PC-3 (cell line): Measurements from ENCODE around the gene IL3. TPM values are rescaled to one million over a fixed set of nuclear protein-coding genes. Genes with fewer than 3 reads are reported as not detected.

Experiments
- ATAC-seq: fragments of 200-7000 bp; cut with Tn5 transposase; 2 replicates; pipeline ENCODE4 v1.9.1; 2020; ENCODE audit warnings: mild to moderate bottlenecking, moderate library complexity
- BruUV-seq: library from RNA; stranded (reverse); fragments of 400-500 nt; replicated peaks from 2 replicates; lab custom pipeline; 2021; lab: Mats Ljungman, UMichigan
- CTCF ChIA-PET: fragments of 300-600 bp; sonication (Branson Sonifier 250); formaldehyde crosslinking; loops from one replicate; lab custom pipeline; 2022; ENCODE audit warnings: antibody characterized with exemption; lab: Charles Lee
- POLR2A ChIA-PET: fragments of 300-600 bp; sonication (Branson Sonifier 250); formaldehyde crosslinking; loops from one replicate; lab custom pipeline; 2022; ENCODE audit warnings: antibody characterized with exemption; ENCODE audit not compliant: unreplicated experiment; lab: Charles Lee
- DNase-seq: peaks from one replicate; pipeline ENCODE4 v3.0.0-alpha.2; 2015
- H2AFZ ChIP-seq: fragments of 300-600 bp; sonication (generic); 2 replicates; pipeline ENCODE4 v1.6.0; 2016; ENCODE audit warnings: antibody characterized with exemption, low read length
- H3F3A ChIP-seq: fragments of 300-600 bp; sonication (generic); one replicate; pipeline ENCODE4 v1.6.0; 2017; ENCODE audit warnings: antibody characterized with exemption, low read length, control low read depth, mild to moderate bottlenecking; ENCODE audit not compliant: unreplicated experiment
- H3K27ac ChIP-seq: fragments of 300-600 bp; sonication (generic); 2 replicates; pipeline ENCODE4 v1.5.1; 2016; ENCODE audit warnings: mild to moderate bottlenecking, low read length
- H3K27me3 ChIP-seq: fragments of 300-600 bp; sonication (generic); 2 replicates; pipeline ENCODE4 v1.6.1; 2016; ENCODE audit warnings: low read length, mixed read lengths
- H3K36me3 ChIP-seq: fragments of 300-600 bp; sonication (generic); 2 replicates; pipeline ENCODE4 v1.6.1; 2016; ENCODE audit warnings: low read depth, mixed run types, low read length, mixed read lengths
- H3K4me1 ChIP-seq: fragments of 300-600 bp; sonication (generic); 2 replicates; pipeline ENCODE4 v1.5.1; 2016; ENCODE audit warnings: low read length; ENCODE audit not compliant: insufficient read depth
- H3K4me2 ChIP-seq: fragments of 300-600 bp; sonication (generic); 2 replicates; pipeline ENCODE4 v1.6.0; 2016; ENCODE audit warnings: low read length
- H3K4me3 ChIP-seq: fragments of 300-600 bp; sonication (generic); 2 replicates; pipeline ENCODE4 v1.5.1; 2016; ENCODE audit warnings: mild to moderate bottlenecking, low read length, mixed read lengths
- H3K79me2 ChIP-seq: fragments of 300-600 bp; sonication (generic); 2 replicates; pipeline ENCODE4 v1.6.1; 2017; ENCODE audit warnings: low read length, mixed read lengths
- H3K9ac ChIP-seq: fragments of 300-600 bp; sonication (generic); 2 replicates; pipeline ENCODE4 v1.6.0; 2016; ENCODE audit warnings: mild to moderate bottlenecking, low read length
- H3K9me2 ChIP-seq: fragments of 300-600 bp; sonication (generic); replicated peaks from 2 replicates; pipeline ENCODE4 v1.6.1; 2016; ENCODE audit warnings: mixed run types, low read length, mixed read lengths
- H3K9me3 ChIP-seq: fragments of 300-600 bp; sonication (generic); 2 replicates; pipeline ENCODE4 v1.6.1; 2016; ENCODE audit warnings: low read length, mixed read lengths
- H4K20me1 ChIP-seq: fragments of 300-600 bp; sonication (generic); 2 replicates; pipeline ENCODE4 v1.6.1; 2016; ENCODE audit warnings: low read length, mixed read lengths
- EZH2 ChIP-seq: fragments of 300-600 bp; sonication (generic); IDR thresholded peaks from one replicate; pipeline ENCODE4 v1.6.1; 2017; ENCODE audit warnings: antibody characterized with exemption, mild to moderate bottlenecking, low read length; ENCODE audit not compliant: unreplicated experiment
- EZH2phosphoT487 ChIP-seq: fragments of 300-600 bp; sonication (generic); IDR thresholded peaks from 2 replicates; pipeline ENCODE4 v1.6.1; 2018; ENCODE audit warnings: mild to moderate bottlenecking, antibody characterized with exemption, low read length, borderline replicate concordance
- intact Hi-C: fragments of 100-400 bp; cut with micrococcal nuclease; formaldehyde crosslinking; loops from 2 replicates; pipeline ENCODE4 v1.9.0; 2023
- total RNA-seq: library from RNA; depleted of rRNA; stranded (reverse); fragments of >200 nt; gene quantifications from 2 replicates; pipeline ENCODE4 v1.2.3, GENCODE V29; 2014
- TF ChIP-seq, protein P1 (sequence below): fragments of 300-600 bp; sonication (generic); conservative IDR thresholded peaks from 2 replicates; pipeline ENCODE4 v1.5.1; 2017; ENCODE audit warnings: antibody characterized with exemption, low read depth, mild to moderate bottlenecking, low read length

The IL3 gene
- total RNA-seq, 1 experiment from 2014 or later: not detected

DNA sequence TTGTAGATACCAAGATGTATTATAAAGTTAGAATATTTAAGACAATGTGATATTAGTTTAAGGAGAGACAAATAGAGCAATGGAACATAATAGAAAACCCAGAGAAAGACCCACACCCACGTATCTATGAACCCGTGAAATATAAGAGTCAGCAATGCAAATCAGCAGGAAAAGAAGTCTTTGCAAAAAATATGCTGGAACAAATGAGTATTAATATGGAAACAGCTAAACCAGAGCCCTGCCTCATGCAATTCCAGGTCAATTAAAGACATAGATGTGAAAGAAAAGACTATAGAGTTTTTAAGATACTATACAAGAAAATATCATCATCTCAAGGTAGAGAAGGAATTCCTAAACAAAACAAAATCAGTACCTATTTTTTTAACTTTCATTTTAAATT lies 23.1 kb upstream of the IL3 start:
- ChIA-PET CTCF (no interaction called here), POLR2A (no interaction called here)
- Histone ChIP-seq H3K4me3 (no peak overlapping the region), H3K36me3 (no peaks in the 10 kb centered on the region), H3K9me3 (no peaks in the 10 kb centered on the region), H3K4me2 (no peak overlapping the region), H3F3A (no peaks in the 10 kb centered on the region), H3K9me2 (no peaks in the 10 kb centered on the region), H4K20me1 (no peaks in the 10 kb centered on the region), H3K79me2 (no peaks in the 10 kb centered on the region), H3K27ac (no peak overlapping the region), H2AFZ (no peak overlapping the region), H3K9ac (no peak overlapping the region), H3K27me3 (peaks cover 13% of the 10 kb centered on the region), H3K4me1 (no peaks in the 10 kb centered on the region)
- intact Hi-C loops: no loop called here
- BruUV-seq: no TSS peak
- DNase-seq (no peak), ATAC-seq (no peak)
- TF ChIP-seq EZH2phosphoT487 (no peak), EZH2 (no peak)
- TF ChIP-seq, protein P1, sequence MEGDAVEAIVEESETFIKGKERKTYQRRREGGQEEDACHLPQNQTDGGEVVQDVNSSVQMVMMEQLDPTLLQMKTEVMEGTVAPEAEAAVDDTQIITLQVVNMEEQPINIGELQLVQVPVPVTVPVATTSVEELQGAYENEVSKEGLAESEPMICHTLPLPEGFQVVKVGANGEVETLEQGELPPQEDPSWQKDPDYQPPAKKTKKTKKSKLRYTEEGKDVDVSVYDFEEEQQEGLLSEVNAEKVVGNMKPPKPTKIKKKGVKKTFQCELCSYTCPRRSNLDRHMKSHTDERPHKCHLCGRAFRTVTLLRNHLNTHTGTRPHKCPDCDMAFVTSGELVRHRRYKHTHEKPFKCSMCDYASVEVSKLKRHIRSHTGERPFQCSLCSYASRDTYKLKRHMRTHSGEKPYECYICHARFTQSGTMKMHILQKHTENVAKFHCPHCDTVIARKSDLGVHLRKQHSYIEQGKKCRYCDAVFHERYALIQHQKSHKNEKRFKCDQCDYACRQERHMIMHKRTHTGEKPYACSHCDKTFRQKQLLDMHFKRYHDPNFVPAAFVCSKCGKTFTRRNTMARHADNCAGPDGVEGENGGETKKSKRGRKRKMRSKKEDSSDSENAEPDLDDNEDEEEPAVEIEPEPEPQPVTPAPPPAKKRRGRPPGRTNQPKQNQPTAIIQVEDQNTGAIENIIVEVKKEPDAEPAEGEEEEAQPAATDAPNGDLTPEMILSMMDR: no peak

DNA sequence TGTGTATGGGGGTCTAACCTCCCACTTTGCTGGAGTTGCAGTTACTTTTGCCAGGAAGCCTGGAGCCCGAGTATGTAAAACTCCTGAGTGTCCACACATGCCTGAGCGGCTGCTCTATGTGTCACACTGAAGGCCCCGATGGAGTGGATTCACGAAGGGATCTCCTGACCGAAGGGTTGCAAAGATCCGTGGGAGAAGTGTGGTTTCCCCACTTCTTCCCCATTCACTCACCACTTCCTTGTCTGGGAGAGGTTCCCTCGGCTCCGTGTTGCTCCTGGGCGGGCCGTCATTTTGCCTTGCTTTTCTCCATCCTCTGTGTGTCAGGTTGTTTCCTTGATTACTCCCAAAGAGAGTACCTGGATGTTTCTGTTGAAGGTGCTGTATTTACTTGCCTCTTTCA lies 16.2 kb upstream of the IL3 start:
- Histone ChIP-seq H3K4me3 (no peak overlapping the region), H3K9me3 (no peaks in the 10 kb centered on the region), H4K20me1 (no peaks in the 10 kb centered on the region), H3K4me1 (no peaks in the 10 kb centered on the region), H2AFZ (no peak overlapping the region), H3K79me2 (no peaks in the 10 kb centered on the region), H3K4me2 (no peak overlapping the region), H3K9ac (no peak overlapping the region), H3K27ac (no peak overlapping the region), H3F3A (no peaks in the 10 kb centered on the region), H3K36me3 (no peaks in the 10 kb centered on the region), H3K27me3 (peaks cover 15% of the 10 kb centered on the region), H3K9me2 (no peaks in the 10 kb centered on the region)
- CTCF ChIA-PET: no interaction called here
- POLR2A ChIA-PET: no interaction called here
- TF ChIP-seq, protein P1: no peak
- TF ChIP-seq EZH2phosphoT487 (no peak), EZH2 (no peak)
- no peak for DNase-seq
- BruUV-seq: no TSS peak
- no peak for ATAC-seq
- intact Hi-C loops: no loop called here

DNA sequence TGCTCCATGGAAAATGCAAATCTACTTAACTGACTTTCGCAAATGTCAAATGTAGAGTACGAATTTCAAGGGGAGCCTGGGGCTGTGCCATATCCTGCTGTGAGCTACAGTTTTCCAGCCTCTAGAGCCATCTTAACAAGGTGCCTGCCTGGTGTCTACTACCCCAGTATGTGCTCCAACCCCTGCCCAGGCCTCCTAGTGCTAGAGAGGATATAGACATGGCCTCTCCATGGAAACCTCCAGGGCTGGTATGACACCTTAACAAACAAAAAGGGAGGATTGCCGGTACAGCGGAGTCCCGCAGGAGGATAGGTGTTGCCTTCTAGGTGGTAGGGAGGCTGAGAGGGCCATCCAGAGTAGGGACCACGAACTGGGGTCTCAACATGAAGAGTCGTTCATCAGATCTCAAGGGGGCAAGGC lies 13.6 kb upstream of the IL3 start:
- ATAC-seq (no peak), DNase-seq (no peak)
- Histone ChIP-seq H3K36me3 (no peaks in the 10 kb centered on the region), H3K4me3 (no peak overlapping the region), H3K79me2 (no peaks in the 10 kb centered on the region), H3K9me3 (no peaks in the 10 kb centered on the region), H3K4me2 (no peak overlapping the region), H3K9ac (no peak overlapping the region), H3K9me2 (no peaks in the 10 kb centered on the region), H3F3A (no peaks in the 10 kb centered on the region), H3K4me1 (no peaks in the 10 kb centered on the region), H3K27ac (no peak overlapping the region), H4K20me1 (no peaks in the 10 kb centered on the region), H3K27me3 (0 out of 2 replicates have a peak, but pooled peaks cover 6% of the 10 kb centered on the region), H2AFZ (no peak overlapping the region)
- ChIA-PET CTCF (no interaction called here), POLR2A (no interaction called here)
- BruUV-seq: no TSS peak
- TF ChIP-seq EZH2phosphoT487 (no peak), EZH2 (no peak)
- TF ChIP-seq, protein P1: no peak
- intact Hi-C loops: no loop called here
